HepG2 (cell line): ENCODE measurements around the gene FAM53B.

Experiments
- AKAP8 ChIP-seq: sonication (generic); formaldehyde crosslinking; IDR thresholded peaks from 2 replicates; pipeline ENCODE4 v1.5.1; 2020; ENCODE audit warnings: mild to moderate bottlenecking, missing genetic modification reagents
- HNRNPLL ChIP-seq: fragments of 200-400 bp; formaldehyde crosslinking; IDR thresholded peaks from 2 replicates; pipeline ENCODE4 v1.6.1; 2017; ENCODE audit warnings: mild to moderate bottlenecking, low read depth, low read length; ENCODE audit not compliant: poor library complexity, severe bottlenecking
- JUN ChIP-seq: sonication (generic); formaldehyde crosslinking; IDR thresholded peaks from 2 replicates; pipeline ENCODE4 v1.4.0; 2020; ENCODE audit warnings: mild to moderate bottlenecking, missing genetic modification reagents
- POLR2AphosphoS5 ChIP-seq: IDR thresholded peaks from 2 replicates; pipeline ENCODE4 v1.6.1; 2012; ENCODE audit warnings: low read depth, low read length
- ZBTB21 ChIP-seq: sonication (generic); formaldehyde crosslinking; IDR thresholded peaks from 2 replicates; pipeline ENCODE4 v1.4.0; 2020; ENCODE audit warnings: missing genetic modification reagents
- ZNF101 ChIP-seq: sonication (generic); formaldehyde crosslinking; IDR thresholded peaks from 2 replicates; pipeline ENCODE4 v1.4.0; 2020; ENCODE audit warnings: mild to moderate bottlenecking, low read depth, missing genetic modification reagents, borderline replicate concordance
- ZNF232 ChIP-seq: sonication (generic); formaldehyde crosslinking; IDR thresholded peaks from 2 replicates; pipeline ENCODE4 v1.4.0; 2020; ENCODE audit warnings: missing genetic modification reagents, borderline replicate concordance
- TF ChIP-seq, protein P1 (sequence below): sonication (generic); formaldehyde crosslinking; IDR thresholded peaks from 2 replicates; pipeline ENCODE4 v1.5.0; 2020; ENCODE audit warnings: mild to moderate bottlenecking, missing genetic modification reagents, moderate library complexity
- TF ChIP-seq, protein P2 (sequence below), 2 experiments: IDR thresholded peaks; 2 replicates each; pipeline ENCODE4 v1.6.1; 2011 to 2012; ENCODE audit warnings: low read length in 2 of 2, borderline replicate concordance in 1 of 2, low read depth in 1 of 2, mild to moderate bottlenecking in 1 of 2, moderate library complexity in 1 of 2
- TF ChIP-seq, protein P3 (sequence below): sonication (generic); formaldehyde crosslinking; IDR thresholded peaks from 2 replicates; pipeline ENCODE4 v1.4.0; 2020; ENCODE audit warnings: mild to moderate bottlenecking, missing genetic modification reagents

DNA sequence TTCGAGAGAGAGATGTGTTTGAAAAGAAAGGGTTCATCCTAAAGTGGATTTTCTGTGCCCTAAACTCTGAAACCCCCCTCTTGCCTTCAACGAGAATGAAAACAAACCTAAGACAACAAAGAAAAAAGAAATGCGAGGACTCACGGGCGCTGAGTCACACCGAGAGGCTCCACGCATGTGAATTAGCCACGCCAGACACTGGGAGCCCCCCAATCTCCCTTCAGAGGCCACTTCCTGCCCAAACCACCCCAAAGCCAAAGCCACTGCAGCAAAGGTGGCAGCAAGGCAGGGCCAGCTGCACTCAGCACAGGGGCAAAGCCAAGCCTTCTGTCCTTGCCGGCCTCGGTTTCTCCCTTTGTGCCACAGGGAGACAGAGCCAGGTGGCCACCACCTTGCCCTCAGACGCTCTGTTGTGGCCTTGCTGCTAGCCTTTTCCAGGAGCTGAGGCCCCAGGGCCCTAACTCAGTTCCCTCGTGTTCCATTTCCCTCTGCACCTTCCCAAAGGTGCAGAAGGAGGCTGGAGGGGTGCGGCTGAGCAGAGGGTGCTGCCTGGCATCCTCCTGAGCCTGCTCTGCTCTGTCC lies 93.3 kb downstream of the FAM53B start:
- TF ChIP-seq, protein P1, sequence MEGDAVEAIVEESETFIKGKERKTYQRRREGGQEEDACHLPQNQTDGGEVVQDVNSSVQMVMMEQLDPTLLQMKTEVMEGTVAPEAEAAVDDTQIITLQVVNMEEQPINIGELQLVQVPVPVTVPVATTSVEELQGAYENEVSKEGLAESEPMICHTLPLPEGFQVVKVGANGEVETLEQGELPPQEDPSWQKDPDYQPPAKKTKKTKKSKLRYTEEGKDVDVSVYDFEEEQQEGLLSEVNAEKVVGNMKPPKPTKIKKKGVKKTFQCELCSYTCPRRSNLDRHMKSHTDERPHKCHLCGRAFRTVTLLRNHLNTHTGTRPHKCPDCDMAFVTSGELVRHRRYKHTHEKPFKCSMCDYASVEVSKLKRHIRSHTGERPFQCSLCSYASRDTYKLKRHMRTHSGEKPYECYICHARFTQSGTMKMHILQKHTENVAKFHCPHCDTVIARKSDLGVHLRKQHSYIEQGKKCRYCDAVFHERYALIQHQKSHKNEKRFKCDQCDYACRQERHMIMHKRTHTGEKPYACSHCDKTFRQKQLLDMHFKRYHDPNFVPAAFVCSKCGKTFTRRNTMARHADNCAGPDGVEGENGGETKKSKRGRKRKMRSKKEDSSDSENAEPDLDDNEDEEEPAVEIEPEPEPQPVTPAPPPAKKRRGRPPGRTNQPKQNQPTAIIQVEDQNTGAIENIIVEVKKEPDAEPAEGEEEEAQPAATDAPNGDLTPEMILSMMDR: no peak
- TF ChIP-seq HNRNPLL (no peak), ZNF101 (CRISPR knock-in tag) (no peak), ZNF232 (CRISPR knock-in tag) (no peak), JUN (CRISPR knock-in tag) (no peak), AKAP8 (CRISPR knock-in tag) (no peak), POLR2AphosphoS5 (no peak), ZBTB21 (no peak)
- TF ChIP-seq, protein P2, sequence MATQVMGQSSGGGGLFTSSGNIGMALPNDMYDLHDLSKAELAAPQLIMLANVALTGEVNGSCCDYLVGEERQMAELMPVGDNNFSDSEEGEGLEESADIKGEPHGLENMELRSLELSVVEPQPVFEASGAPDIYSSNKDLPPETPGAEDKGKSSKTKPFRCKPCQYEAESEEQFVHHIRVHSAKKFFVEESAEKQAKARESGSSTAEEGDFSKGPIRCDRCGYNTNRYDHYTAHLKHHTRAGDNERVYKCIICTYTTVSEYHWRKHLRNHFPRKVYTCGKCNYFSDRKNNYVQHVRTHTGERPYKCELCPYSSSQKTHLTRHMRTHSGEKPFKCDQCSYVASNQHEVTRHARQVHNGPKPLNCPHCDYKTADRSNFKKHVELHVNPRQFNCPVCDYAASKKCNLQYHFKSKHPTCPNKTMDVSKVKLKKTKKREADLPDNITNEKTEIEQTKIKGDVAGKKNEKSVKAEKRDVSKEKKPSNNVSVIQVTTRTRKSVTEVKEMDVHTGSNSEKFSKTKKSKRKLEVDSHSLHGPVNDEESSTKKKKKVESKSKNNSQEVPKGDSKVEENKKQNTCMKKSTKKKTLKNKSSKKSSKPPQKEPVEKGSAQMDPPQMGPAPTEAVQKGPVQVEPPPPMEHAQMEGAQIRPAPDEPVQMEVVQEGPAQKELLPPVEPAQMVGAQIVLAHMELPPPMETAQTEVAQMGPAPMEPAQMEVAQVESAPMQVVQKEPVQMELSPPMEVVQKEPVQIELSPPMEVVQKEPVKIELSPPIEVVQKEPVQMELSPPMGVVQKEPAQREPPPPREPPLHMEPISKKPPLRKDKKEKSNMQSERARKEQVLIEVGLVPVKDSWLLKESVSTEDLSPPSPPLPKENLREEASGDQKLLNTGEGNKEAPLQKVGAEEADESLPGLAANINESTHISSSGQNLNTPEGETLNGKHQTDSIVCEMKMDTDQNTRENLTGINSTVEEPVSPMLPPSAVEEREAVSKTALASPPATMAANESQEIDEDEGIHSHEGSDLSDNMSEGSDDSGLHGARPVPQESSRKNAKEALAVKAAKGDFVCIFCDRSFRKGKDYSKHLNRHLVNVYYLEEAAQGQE (IDR thresholded peaks at IDR 0.05; ENCODE audit: borderline replicate concordance in 1 of 2, low read depth in 1 of 2, low read length in 2 of 2): no peak
- TF ChIP-seq, protein P3, sequence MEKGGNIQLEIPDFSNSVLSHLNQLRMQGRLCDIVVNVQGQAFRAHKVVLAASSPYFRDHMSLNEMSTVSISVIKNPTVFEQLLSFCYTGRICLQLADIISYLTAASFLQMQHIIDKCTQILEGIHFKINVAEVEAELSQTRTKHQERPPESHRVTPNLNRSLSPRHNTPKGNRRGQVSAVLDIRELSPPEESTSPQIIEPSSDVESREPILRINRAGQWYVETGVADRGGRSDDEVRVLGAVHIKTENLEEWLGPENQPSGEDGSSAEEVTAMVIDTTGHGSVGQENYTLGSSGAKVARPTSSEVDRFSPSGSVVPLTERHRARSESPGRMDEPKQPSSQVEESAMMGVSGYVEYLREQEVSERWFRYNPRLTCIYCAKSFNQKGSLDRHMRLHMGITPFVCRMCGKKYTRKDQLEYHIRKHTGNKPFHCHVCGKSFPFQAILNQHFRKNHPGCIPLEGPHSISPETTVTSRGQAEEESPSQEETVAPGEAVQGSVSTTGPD (CRISPR knock-in tag): no peak
